COR-L47 (cell line): ENCODE results near the gene CRYBG2.

Experiments
- DNase-seq: peaks from one replicate; lab custom pipeline; 2025; lab: John Stamatoyannopoulos, UW

The CRYBG2 gene

DNA sequence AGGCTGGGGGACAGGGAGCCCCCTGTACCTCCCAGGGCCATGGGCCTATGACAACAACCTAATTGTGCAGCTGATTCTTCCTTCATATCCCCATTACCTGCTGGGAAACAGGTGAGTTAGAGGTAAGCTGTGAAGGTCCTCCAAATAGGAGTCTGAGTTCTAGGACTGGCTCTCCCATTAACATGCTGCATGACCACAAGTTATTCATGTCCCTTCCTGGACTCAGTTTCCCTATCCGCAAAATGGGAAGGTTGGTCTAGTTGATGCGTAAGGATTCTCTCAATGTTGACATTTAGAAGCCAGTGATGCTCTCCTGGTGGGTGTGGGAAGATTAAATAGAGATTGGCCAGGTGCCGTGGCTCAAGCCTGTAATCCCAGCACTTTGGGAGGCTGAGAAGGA, 14.6 kb upstream of the CRYBG2 start:
- DNase-seq, result no peak

DNA sequence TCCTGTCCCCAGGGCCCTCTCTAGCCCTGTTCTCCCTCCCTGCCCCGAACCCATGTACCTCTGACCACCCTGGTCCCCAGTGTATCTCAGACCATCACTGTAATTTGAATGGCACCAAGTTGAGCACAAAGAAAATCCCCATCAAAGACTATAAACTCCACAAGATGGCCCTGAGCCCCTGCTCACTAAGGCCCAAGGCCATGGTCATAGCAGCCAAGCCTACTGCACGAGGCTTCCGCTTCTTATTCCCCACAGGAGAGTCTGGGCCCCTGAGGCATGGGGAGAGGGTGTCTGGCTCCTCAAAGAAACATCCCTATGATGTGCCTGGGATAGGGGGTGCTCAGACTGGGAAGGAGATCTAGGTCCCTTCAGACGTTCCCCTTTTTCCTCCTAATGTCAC, 14.1 kb upstream of the CRYBG2 start:
- DNase-seq, result no peak

DNA sequence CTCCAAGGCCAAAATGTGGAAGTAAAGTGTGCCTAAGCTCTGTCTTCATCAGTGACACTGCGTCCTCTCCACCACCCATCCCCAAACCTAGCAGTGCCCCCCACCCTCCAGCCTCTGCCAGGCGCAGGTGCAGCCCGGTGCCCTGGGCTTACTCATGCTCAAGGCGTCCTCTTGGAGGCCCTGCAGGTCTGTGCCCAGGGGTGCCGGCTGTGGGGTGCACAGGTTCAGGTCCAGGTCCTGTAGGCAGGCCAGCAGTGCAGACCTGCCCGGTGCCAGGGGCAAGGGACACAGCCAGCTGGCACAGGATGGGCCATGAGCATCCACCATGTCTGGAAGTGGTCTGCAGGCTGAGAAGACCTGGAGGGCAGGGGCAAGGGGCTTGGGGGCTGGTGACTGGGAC, 13.5 kb upstream of the CRYBG2 start:
- DNase-seq, result no peak

DNA sequence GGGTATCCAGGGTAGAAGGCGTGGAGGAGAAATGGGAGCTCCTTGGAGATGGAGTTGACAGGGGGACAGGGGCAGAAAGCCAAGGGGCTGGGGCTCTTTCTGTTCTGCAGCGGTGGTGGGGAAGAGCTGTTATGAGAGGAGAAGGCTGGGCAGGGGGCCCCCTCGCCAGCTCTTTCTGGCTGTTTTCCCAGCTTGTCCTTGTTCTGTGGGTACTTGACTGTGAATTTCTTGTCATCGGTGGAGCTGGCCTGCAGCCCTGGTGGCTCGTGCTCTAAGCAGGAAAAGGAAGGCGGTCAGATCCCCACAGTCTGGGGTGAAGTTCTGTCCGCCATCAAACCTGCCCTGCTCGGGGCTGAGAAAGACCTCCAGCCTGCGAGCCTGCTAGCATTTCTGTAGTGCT, 11.0 kb upstream of the CRYBG2 start:
- no peak for DNase-seq

DNA sequence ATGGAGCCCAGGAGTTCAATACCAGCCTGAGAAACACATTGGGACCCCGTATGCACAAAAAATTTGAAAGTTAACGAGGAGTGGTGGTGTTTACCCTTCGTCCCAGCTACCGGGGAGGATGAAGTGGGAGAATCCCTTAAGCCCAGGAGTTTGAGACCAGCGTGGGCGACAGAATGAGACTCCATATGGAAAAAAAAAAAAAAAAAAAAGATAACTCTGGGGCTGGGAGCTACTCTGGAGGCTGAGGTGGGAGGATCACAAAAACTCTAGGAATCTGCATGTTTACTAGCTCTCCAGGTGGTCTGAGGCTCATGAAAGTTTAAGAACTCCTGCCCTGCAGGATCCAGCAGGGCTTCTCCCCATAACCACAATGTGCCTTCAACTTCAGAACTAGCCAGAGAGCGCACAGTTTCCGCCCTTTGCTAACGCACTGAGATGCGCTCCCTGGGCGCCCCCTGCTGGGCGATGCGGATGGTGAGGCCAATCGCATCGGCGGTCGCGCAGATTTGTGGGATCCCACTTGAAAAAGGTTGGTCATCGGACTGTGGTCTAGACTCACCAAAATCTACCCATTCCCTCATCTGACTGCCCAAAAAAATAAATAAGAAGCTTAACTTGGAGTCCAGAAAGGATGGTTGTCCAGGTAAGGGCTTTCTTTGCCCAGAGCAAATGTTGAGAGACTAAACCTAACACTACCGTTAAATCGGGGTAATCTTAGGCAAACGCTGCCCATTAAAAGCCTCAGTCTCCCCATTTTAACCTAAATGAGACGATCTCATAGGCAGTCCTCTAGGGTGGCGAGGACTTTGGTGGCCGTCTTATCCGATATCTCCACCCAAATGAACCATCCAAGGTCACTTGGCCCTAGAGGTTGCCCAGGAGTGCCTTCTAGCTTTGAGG, 9.9 kb upstream of the CRYBG2 start:
- DNase-seq, result peak; percentile 48

DNA sequence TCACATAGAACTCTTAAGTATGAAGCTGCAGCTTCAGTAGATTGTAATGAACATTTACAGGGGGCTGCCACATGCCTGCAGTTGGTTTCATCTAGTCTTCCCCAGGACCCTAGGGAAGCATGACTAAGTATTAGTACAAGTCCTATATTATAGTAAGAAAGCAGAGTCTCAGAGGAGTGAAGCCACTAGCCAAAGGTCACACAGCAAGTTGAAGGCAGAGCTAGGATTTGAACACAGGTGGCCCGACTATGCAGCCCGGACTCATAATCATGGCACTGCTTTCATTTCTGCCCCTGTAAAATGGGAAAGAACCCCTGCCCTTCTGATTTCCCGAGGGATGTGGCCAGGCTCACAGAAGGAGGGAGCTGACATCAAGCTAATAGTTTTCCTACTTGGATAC, 8.4 kb upstream of the CRYBG2 start:
- DNase-seq, result no peak

DNA sequence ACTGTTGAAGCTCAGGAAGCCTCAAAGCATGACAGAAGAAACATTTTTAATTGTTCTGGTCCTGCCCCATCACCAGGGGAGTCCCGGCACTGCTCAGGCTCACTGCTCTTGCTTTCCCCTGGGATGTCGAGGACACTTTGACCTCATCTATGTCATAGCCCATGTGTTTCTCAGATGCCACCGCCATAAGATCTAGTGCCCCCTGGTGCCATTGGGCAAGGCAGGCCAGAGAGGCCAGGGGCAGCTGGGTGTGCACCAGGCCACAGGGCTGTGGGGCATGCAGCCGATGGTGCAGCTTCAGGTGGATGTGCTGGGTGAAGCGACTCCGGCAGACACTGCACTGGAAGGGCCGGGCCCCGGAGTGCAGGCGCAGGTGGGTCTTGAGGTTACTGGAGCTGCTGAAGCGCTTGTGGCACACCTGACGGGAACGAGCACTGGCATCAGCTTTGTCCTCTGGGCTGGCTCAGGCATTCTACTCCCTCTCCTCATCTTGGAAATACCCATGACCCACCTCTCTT, 7.7 kb upstream of the CRYBG2 start:
- no peak for DNase-seq

DNA sequence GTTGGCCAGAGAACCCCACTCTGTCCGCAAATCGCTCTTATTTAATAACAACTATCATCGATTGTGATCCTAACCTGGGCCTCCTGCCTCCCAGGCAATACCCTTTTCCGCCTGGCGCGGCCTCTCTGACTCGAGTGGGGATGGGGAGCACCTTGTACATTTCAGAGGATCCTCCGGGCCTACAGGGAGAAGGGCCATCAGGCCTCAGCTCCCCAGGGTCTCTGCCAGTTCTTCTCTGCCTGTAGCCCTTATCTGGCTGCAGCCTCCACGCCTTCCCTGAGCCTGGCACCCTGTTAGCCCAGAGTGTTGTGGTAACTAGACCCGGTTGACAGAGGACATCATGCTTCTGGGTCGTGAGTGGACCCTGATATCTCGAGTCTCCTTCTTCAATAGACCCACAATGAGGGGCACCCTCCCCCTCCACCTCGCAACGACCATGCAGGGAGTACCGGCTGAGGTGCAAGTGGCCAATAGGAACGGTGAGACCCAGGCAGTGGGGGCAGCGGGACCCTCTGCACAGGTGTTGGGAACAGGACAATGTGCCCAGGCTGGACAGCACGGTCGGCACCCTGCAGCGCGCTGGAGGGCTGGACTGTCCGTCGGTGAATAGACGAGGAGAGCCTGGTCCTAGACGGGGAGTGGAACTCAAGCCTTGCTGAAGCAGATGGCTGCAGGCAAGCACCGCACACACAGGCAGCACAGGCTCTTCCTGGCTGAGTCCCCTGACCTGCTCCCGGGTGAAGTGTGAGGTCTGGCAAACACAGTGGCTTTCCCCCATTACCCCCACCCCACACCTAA, 7.1 kb upstream of the CRYBG2 start:
- no peak for DNase-seq

DNA sequence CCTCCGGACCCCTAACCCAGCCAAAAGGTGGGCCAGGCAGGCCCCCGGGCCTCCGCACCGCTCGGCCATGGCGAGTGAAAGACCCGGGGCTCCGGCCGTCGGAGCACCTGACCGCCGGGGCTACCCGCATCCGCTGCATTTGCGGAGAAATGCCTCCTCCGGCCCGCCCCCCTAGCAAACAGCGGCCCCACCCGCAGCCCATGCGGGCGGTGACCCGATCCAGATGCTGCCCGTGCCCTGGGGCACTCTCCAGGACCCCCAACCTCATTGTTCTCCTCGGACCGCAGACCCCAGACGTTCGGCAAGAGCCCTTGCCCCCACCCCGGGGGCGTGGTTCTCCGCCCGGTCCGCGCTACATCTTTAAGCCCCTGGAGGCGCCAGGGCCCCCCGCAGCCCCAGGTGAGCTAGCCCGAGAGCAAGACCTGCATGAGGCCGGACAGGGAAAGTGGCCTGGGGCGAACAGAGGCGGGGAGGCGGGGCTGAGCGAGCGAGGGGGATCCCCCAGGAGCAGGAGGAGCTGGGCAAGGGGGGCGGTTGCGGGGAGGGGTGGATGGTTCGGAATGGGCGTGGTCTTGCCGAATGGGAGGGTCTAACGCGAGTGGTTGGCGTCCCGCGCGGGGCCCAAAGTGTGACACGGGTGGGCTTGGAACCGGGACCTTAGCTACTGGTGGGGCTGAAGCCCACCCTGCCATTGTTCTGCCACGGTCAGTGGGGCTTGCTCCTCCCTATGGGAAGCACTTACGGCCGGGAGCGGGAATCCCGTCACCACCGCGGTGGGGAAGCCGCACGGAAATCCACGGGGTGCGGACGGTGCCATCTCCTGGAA, 6.3 kb upstream of the CRYBG2 start:
- DNase-seq, result no peak

DNA sequence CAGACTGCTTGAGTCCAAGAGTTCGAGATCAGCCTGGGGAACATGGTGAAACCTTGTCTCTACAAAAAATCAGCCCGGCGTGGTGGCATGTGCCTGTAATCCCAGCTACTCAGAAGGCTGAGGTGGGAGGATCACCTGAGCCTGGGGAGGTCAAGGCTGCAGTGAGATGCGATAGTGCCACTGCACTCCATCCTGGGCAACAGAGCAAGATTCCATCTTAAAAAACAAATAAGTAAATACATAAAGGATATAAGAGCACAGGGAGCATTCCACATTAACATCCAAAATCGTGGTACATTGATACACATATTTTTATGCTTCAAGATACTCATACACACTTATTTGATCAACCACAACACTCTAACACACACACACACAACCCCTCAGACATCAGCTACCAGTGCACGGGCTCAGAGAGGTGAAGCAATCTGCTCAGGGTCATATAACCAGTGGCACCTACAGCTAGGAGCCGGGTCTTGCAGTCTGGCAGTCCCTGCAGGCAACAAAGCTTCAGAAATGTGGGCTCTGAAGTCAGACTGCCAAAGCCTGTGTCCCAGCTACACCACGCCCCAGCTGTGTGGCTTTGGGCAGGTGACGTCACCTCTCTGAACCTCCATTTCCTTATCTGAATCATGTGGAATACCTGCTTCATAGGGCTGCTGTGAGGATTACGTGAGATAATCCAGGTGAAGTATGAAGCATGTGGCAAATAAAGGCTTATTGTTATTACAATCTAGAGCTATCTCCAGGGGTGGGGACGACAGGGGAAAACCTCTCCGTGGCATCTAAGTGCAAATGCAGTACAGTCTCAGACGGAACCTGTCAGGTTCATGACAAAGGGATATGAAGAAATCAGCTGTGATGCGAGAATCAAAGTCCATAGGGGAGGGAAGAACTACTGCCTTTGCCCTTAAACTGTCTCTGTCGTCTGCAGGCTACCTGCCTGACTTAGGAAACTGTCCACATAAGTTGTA, 4.8 kb upstream of the CRYBG2 start:
- DNase-seq, result no peak

DNA sequence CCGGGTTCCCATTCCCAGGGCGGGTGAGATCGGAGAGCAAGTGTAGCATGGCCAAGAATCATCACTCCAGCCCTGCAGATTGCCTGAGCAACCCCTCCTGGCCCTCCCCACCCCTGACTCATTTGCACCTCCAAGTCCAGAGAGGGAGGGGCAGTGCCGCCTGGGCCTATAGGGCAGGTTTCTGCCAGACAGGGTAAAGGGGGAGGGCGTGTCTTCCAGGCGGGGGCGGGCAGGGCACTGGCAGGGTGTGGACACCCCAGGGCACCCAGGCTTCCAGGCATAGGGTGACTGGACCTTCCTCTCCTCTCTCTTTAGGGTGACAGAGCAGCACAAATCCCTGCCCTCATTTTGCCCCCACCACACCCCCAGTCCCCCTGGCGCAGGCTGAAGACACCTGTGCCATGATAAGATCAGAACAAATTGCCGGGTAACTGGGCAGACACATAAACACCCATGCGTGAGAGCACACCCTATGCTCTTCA, 3.2 kb upstream of the CRYBG2 start:
- no peak for DNase-seq

DNA sequence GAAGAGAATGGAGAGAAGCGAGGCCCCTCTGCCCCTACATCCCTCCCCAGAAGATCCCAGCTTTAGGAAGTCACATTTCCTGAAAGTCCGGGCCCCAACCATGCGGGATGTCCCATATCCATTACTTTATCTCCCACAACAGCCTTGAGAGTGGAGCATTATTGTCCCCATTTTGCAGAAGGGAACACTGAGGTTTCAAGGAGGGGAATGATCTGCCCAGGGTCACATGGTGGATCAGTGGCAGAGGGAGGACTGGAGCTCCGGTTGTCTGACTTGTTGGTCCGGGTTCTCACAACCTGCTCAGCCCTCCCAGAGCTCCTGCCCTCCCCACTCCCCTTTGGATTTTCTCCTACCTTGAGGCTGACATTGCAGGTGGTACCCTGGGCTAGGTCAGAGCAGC, 2.2 kb upstream of the CRYBG2 start:
- no peak for DNase-seq

DNA sequence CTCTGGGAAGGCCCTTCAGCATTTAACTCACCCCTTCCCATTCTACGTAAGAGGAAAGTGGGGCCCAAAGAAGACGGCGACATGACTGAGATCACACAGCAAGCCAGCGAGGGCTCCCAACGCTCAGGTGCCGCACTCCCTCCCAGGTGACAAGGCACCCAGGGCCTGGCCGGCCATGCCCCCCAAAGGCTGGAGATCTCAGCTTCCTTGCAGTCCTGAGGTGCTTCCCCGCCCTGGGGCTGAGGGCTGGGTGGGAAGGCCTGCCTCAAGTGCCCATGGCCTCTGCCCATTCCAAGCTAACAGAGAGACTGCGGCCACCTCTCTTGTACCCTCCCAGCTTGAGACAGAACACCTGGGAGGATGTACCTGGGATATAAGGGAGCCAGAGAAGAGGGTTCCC, 1.0 kb upstream of the CRYBG2 start:
- no peak for DNase-seq

DNA sequence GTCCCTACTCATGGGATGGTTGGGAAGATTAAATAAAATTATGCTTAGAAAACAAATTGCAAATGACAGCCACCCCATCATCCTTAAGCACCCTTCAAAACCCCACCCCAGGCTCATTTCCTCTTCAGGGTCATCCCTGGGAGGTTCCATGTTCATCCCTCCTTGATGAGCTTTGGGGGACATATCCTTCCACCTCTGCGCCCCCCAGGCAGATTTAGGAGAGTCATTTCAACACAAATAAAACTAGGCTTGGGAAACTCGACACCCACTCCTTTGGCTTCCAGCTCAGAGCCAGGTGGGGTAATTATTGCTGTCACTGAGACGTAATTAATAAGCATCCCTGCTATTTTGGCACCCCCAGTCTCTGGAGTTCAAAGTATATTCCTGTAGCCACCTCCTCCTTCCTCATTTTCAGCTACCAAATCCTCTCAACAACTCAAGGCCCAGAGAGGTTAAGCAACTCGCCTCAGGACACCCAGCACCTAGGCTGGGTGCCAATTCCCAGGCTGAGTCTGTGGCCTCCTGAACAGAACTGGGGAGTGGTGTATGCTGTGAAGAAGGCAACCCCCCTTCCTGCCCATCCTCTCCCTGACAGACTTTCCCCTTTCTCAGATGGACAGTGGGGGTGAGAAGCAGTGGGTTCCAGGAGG, 595 bp downstream of the CRYBG2 start:
- peak; percentile 18 for DNase-seq

DNA sequence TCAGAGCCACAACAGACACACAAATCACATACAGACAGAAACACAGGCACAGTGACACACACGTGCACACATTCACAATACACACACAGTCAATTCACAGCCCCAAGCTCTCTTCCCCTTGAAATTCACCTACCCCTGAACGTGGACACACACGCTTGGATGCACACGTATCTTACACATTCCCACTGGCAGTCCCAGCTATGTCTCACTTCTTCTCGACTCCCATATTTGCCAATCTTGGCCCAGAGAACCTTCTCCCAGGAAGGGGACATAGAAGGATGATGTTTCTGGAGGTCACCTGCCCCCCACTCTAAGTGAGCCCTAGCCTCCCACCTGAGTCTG, 1.6 kb downstream of the CRYBG2 start:
- DNase-seq, result no peak

DNA sequence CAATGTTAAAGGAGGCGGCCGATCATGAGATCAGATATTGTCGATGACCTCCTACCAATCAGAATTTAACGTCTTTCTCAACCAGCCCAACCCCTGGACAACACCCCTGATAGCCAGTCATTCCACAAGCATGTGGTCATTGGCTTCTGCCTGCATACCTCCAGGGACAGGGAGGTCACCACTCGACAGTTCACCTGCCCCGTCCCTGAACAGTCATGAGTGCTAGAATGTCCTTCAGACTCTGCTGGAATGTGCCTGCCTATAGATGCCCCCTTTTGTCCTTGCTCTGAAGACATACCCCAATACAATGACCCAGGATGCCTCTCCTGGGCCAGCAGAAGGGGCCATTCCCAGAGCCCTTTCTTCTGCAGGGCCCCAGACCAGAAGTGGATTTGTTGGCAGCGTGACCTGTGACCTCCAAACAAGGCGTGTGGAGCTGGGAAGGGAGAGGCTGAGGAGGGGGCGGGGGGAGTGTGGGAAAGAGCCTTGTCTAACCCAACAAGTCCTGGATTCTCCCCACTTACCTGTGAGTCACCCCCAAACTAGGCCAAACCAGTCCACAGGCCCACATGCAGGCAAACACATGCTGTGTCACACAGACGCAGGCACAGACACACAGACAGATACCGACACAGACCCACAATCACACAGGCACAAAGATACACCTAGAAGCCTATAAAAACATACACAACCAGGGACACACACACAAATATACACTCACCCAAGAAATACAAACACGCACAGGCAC, 2.2 kb downstream of the CRYBG2 start:
- DNase-seq, result no peak

DNA sequence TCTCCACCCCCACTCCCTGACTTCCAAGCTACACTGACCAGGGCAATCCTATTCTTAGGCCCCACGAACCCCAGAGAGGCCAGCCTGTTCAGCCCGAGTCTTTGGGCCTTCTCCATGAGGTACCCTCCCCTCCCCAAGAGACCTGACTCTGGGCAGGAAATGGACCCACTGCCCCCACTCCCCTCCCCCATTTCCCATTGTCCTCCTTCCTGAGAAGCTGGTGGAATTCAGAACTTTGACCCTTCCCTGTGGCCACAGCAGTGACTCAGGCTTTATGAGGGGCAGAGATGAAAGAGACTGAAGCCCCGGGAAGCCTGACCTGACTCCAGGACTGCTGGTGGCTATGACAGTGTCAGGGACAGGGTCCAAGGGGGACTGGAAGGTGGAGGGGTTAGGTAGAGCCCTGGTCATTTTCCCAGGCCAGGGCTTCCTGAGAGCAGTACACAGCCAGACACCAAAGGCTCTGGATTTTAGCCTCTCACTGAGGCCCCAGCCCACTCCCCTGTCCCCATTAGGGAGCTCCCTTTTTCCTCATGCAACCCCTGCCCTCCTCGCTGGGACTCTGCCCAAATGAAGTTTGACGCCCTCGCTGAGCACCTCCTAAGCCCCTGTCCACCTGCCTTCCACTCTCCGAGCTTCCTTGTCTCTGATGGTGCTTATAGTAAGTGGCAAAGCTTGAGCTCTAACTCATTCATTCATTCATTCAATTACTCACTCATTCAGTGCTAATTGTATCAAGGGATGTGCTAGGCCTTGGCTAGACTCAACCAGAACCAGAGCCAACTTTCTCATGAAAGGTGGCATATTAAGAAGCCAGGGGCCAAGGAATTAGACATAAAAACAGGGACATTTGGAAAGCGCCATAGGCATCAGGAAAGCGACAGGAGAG, 3.0 kb downstream of the CRYBG2 start:
- DNase-seq, result no peak

DNA sequence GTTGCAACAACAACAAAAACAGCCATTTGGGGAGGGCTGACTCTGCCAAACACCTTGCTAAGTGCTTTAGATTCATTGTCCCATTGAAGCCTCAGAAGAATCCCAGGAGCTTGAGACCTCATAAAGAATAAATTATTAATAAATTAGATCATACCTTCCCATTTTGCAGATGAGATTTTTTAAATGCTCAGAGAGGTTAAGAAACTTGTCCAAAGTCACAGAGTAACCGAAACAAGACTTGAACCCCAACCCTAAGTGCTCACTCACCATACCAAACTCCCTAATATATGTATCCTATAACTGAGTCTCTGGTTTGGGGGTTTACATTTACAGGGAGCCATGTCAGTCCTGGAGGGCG, 3.6 kb downstream of the CRYBG2 start:
- no peak for DNase-seq

DNA sequence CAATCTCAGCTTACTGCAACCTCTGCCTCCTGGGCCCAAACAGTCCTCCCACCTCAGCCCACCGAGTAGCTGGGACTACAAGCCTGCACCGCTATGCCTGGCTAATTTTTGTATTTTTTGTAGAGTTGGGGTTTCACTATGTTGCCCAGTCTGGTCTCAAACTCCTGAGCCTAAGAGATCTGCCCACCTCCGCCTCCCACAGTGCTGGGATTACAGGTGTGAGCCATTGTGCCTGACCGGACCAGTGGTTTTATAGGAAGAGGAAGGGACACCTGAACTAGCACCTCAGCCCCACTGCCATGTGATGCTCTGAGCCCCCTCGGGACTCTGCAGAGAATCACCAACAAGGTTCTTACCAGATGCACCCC, 4.1 kb downstream of the CRYBG2 start:
- DNase-seq, result no peak
